ENCODE data around the gene RBM44.

GRCh38 chr2:237859533-237860272 is 61.1 kb downstream of the RBM44 start, which contains the start of gene RAMP1:
- TF ChIP-seq POLR2A (IDR thresholded peaks at IDR 0.05; ENCODE audit: low read depth, low read length): no peak
- TF ChIP-seq POLR2AphosphoS5 (IDR thresholded peaks at IDR 0.05; ENCODE audit: low read depth, low read length): no peak
- no peak for TF ChIP-seq TAF1 (IDR thresholded peaks at IDR 0.05; ENCODE audit: low read depth, low read length)
- no peak for TF ChIP-seq PAX5 (IDR thresholded peaks at IDR 0.05; ENCODE audit: insufficient read depth, low read length, severe bottlenecking)
- TF ChIP-seq SPI1 (IDR thresholded peaks at IDR 0.05; ENCODE audit: low read depth, low read length): no peak
